Astrocyte (in vitro differentiated cells and primary cell): Measurements from ENCODE around the gene PCK2.

Experiments used
- EZH2 ChIP-seq: IDR thresholded peaks from 2 replicates; pipeline ENCODE4 v1.6.1; 2012; ENCODE audit warnings: mild to moderate bottlenecking, low read length, inconsistent platforms; ENCODE audit not compliant: insufficient read depth
- TF ChIP-seq, protein P1 (sequence below): IDR thresholded peaks from 2 replicates; pipeline ENCODE4 v1.5.1; 2011; ENCODE audit warnings: low read depth, mild to moderate bottlenecking, inconsistent platforms, low read length, moderate library complexity; ENCODE audit not compliant: insufficient read depth

DNA sequence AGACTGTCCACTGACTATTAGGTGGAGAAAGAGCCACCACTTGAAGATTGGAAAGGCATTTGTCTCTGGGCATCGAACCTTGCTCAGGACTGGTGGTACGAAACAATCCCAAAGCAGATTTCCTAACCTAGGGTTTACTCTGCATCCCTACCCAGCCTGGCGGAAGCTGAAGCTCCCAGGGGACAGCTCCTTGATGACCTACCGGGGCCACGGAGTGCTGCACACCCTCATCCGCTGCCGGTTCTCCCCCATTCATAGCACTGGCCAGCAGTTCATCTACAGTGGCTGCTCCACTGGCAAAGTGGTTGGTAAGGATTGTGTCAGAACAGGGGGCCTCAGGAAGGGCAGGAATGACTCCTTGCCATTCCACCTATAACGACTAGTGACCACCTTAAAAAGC lies 27.1 kb downstream of the PCK2 start:
- TF ChIP-seq, protein P1, sequence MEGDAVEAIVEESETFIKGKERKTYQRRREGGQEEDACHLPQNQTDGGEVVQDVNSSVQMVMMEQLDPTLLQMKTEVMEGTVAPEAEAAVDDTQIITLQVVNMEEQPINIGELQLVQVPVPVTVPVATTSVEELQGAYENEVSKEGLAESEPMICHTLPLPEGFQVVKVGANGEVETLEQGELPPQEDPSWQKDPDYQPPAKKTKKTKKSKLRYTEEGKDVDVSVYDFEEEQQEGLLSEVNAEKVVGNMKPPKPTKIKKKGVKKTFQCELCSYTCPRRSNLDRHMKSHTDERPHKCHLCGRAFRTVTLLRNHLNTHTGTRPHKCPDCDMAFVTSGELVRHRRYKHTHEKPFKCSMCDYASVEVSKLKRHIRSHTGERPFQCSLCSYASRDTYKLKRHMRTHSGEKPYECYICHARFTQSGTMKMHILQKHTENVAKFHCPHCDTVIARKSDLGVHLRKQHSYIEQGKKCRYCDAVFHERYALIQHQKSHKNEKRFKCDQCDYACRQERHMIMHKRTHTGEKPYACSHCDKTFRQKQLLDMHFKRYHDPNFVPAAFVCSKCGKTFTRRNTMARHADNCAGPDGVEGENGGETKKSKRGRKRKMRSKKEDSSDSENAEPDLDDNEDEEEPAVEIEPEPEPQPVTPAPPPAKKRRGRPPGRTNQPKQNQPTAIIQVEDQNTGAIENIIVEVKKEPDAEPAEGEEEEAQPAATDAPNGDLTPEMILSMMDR = no peak
- TF ChIP-seq EZH2 = no peak
